Measurements from ENCODE around the gene C1orf141.

The C1orf141 gene

DNA sequence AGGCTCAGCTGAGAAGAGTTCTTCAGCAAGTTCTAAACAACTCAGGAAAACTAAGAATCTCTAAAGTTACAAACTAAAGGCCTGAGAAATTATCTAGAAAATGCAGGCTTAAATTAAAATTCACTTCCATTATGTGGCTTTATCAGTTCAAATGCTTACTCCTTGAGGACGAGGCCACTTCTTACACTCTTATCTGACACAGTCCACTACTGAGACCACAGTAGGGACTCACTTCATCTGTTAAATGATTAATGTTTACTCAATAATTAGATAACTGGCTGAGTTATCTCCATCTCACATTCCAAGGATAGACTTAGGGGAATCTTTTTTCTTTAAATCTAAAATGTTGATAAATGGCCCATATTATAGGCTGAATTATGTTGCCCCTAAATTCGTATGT, 1.6 kb downstream of the C1orf141 start:
- Histone ChIP-seq H3K27me3 (ENCODE audit: insufficient read depth, low read length) (no peaks in the 10 kb centered on the region), H3K23ac (ENCODE audit: low read length) (no peak overlapping the region)
- WGBS (ENCODE audit: extremely low coverage, insufficient coverage, insufficient read length) = no CpG with 5 or more reads among the region's 2 CpGs

DNA sequence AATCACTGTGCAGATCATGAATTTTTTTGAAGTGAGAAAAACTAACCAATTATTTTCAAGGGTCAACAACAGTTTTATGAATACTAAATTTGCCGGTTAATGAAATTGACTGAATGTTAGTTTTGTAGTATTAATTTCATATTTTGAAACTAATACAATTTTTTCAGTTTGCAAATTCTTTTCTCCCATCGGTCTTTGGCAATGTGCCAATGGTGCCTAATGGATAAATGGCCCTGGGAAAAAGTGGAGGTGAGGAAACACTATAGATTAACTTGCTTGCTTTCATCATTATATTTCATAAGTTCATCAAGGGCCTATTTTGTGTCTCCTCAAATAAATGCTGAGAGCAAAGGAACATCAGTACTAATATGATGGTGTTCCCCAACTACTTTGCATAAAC, 4.1 kb downstream of the C1orf141 start:
- no peak overlapping the region for H3K18ac ChIP-seq (ENCODE audit: low read length)
- H2AK5ac ChIP-seq (ENCODE audit: low read length) = no peak overlapping the region
- no peak overlapping the region for H3K4me2 ChIP-seq (ENCODE audit: low read length)
- H2AFZ ChIP-seq (ENCODE audit: insufficient read depth, low read length, poor library complexity) = no peak overlapping the region
- no peak overlapping the region for H3K9ac ChIP-seq (ENCODE audit: low read length)
- H3K23ac ChIP-seq (ENCODE audit: low read length) = no peak overlapping the region
- H3K79me2 ChIP-seq (ENCODE audit: control insufficient read depth, insufficient read depth, low read length, poor library complexity) = no peaks in the 10 kb centered on the region
- H3K27me3 ChIP-seq (ENCODE audit: insufficient read depth, low read length) = no peaks in the 10 kb centered on the region
- no CpG with 5 or more reads among the region's 2 CpGs for WGBS (ENCODE audit: extremely low coverage, insufficient coverage, insufficient read length)
- no peak overlapping the region for H4K12ac ChIP-seq (ENCODE audit: low read depth, low read length)
- no peak for DNase-seq
- no peaks in the 10 kb centered on the region for H3K36me3 ChIP-seq (ENCODE audit: control insufficient read depth in 1 of 2, insufficient read depth in 2 of 2, low read length in 2 of 2)
- H3K27ac ChIP-seq (ENCODE audit: low read depth, low read length) = no peak overlapping the region
- no peak overlapping the region for H3K4ac ChIP-seq (ENCODE audit: low read depth, low read length)
- no peaks in the 10 kb centered on the region for H3K79me1 ChIP-seq (ENCODE audit: low read length)
- H2BK12ac ChIP-seq (ENCODE audit: low read length) = no peak overlapping the region
- H2BK5ac ChIP-seq (ENCODE audit: low read depth, low read length, poor library complexity) = no peak overlapping the region
- no peak overlapping the region for H4K91ac ChIP-seq (ENCODE audit: low read depth, low read length)
- H3K4me1 ChIP-seq (ENCODE audit: control insufficient read depth in 1 of 2, insufficient read depth in 2 of 2, low read length in 2 of 2) = no peaks in the 10 kb centered on the region
- no peak overlapping the region for H3K14ac ChIP-seq (ENCODE audit: low read length)
- H2BK120ac ChIP-seq (ENCODE audit: insufficient read depth, low read length, poor library complexity) = no peak overlapping the region
- no peak overlapping the region for H3K4me3 ChIP-seq (ENCODE audit: low read depth, low read length)
- H4K8ac ChIP-seq (ENCODE audit: low read depth, low read length) = no peak overlapping the region
- no peaks in the 10 kb centered on the region for H3K9me3 ChIP-seq (ENCODE audit: insufficient read depth, low read depth, low read length)

More for the DNA sequence above, 1.6 kb downstream of the C1orf141 start:
- no peak overlapping the region for H2AK5ac ChIP-seq (ENCODE audit: low read length)
- H3K18ac ChIP-seq (ENCODE audit: low read length) = no peak overlapping the region
- no peak overlapping the region for H4K91ac ChIP-seq (ENCODE audit: low read depth, low read length)
- H4K12ac ChIP-seq (ENCODE audit: low read depth, low read length) = no peak overlapping the region
- H2BK5ac ChIP-seq (ENCODE audit: low read depth, low read length, poor library complexity) = no peak overlapping the region
- H3K9me3 ChIP-seq (ENCODE audit: insufficient read depth, low read depth, low read length) = no peaks in the 10 kb centered on the region
- H3K4ac ChIP-seq (ENCODE audit: low read depth, low read length) = no peak overlapping the region
- no peak overlapping the region for H3K14ac ChIP-seq (ENCODE audit: low read length)
- H3K27ac ChIP-seq (ENCODE audit: low read depth, low read length) = no peak overlapping the region
- H3K79me1 ChIP-seq (ENCODE audit: low read length) = no peaks in the 10 kb centered on the region
- no peak overlapping the region for H4K8ac ChIP-seq (ENCODE audit: low read depth, low read length)
- no peak overlapping the region for H3K4me3 ChIP-seq (ENCODE audit: low read depth, low read length)
- H3K79me2 ChIP-seq (ENCODE audit: control insufficient read depth, insufficient read depth, low read length, poor library complexity) = no peaks in the 10 kb centered on the region
- no peak overlapping the region for H3K4me2 ChIP-seq (ENCODE audit: low read length)
- DNase-seq = no peak
- no peak overlapping the region for H3K9ac ChIP-seq (ENCODE audit: low read length)
- no peak overlapping the region for H2BK120ac ChIP-seq (ENCODE audit: insufficient read depth, low read length, poor library complexity)
- no peak overlapping the region for H2BK12ac ChIP-seq (ENCODE audit: low read length)
- H2AFZ ChIP-seq (ENCODE audit: insufficient read depth, low read length, poor library complexity) = no peak overlapping the region
- no peaks in the 10 kb centered on the region for H3K36me3 ChIP-seq (ENCODE audit: control insufficient read depth in 1 of 2, insufficient read depth in 2 of 2, low read length in 2 of 2)
- no peaks in the 10 kb centered on the region for H3K4me1 ChIP-seq (ENCODE audit: control insufficient read depth in 1 of 2, insufficient read depth in 2 of 2, low read length in 2 of 2)

DNA sequence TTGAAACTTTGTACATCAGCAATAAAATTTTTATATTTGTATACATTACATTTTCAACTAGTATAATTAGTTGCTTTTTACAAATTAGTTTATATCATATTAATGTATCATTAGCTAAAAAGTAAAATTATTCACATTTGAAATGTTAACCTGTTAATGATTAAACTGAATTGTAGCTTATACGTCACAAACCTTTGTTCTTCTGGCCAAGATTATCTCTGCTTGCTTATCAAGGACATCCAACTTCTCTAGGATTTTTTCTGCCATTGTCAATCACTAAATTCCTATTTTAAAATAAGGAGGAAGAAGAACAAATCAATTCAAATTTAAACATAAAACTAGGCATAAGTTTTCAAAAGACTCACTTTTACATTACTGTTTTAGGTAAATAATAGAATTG, 7.8 kb downstream of the C1orf141 start:
- no CpG with 5 or more reads among the region's 1 CpG for WGBS (ENCODE audit: extremely low coverage, insufficient coverage, insufficient read length)
- Histone ChIP-seq H2AFZ (ENCODE audit: insufficient read depth, low read length, poor library complexity) (no peak overlapping the region), H4K91ac (ENCODE audit: low read depth, low read length) (no peak overlapping the region), H3K27ac (ENCODE audit: low read depth, low read length) (no peak overlapping the region), H4K12ac (ENCODE audit: low read depth, low read length) (no peak overlapping the region), H3K18ac (ENCODE audit: low read length) (no peak overlapping the region), H2BK5ac (ENCODE audit: low read depth, low read length, poor library complexity) (no peak overlapping the region), H2BK120ac (ENCODE audit: insufficient read depth, low read length, poor library complexity) (no peak overlapping the region), H3K14ac (ENCODE audit: low read length) (no peak overlapping the region), H3K23ac (ENCODE audit: low read length) (no peak overlapping the region), H3K4me3 (ENCODE audit: low read depth, low read length) (no peak overlapping the region), H2BK12ac (ENCODE audit: low read length) (no peak overlapping the region), H3K9me3 (ENCODE audit: insufficient read depth, low read depth, low read length) (no peaks in the 10 kb centered on the region), H4K8ac (ENCODE audit: low read depth, low read length) (no peak overlapping the region), H3K4ac (ENCODE audit: low read depth, low read length) (no peak overlapping the region), H3K9ac (ENCODE audit: low read length) (no peak overlapping the region), H3K4me2 (ENCODE audit: low read length) (no peak overlapping the region), H3K27me3 (ENCODE audit: insufficient read depth, low read length) (no peaks in the 10 kb centered on the region), H3K4me1 (ENCODE audit: control insufficient read depth in 1 of 2, insufficient read depth in 2 of 2, low read length in 2 of 2) (no peaks in the 10 kb centered on the region), H2AK5ac (ENCODE audit: low read length) (no peak overlapping the region), H3K36me3 (ENCODE audit: control insufficient read depth in 1 of 2, insufficient read depth in 2 of 2, low read length in 2 of 2) (no peaks in the 10 kb centered on the region), H3K79me1 (ENCODE audit: low read length) (no peaks in the 10 kb centered on the region), H3K79me2 (ENCODE audit: control insufficient read depth, insufficient read depth, low read length, poor library complexity) (no peaks in the 10 kb centered on the region)
- DNase-seq = no peak

- Histone ChIP-seq H3K4me1 (ENCODE audit: control insufficient read depth in 1 of 2, insufficient read depth in 2 of 2, low read length in 2 of 2) (no peaks in the 10 kb centered on the region), H3K27me3 (ENCODE audit: insufficient read depth, low read length) (no peaks in the 10 kb centered on the region), H2AK5ac (ENCODE audit: low read length) (no peak overlapping the region), H3K27ac (ENCODE audit: low read depth, low read length) (no peak overlapping the region), H2BK120ac (ENCODE audit: insufficient read depth, low read length, poor library complexity) (no peak overlapping the region), H3K36me3 (ENCODE audit: control insufficient read depth in 1 of 2, insufficient read depth in 2 of 2, low read length in 2 of 2) (no peaks in the 10 kb centered on the region), H4K12ac (ENCODE audit: low read depth, low read length) (no peak overlapping the region), H3K79me1 (ENCODE audit: low read length) (no peaks in the 10 kb centered on the region), H3K14ac (ENCODE audit: low read length) (no peak overlapping the region), H3K18ac (ENCODE audit: low read length) (no peak overlapping the region), H3K9ac (ENCODE audit: low read length) (no peak overlapping the region), H3K4me3 (ENCODE audit: low read depth, low read length) (no peak overlapping the region), H3K23ac (ENCODE audit: low read length) (no peak overlapping the region), H3K4me2 (ENCODE audit: low read length) (no peak overlapping the region), H2BK5ac (ENCODE audit: low read depth, low read length, poor library complexity) (no peak overlapping the region), H4K8ac (ENCODE audit: low read depth, low read length) (no peak overlapping the region), H4K91ac (ENCODE audit: low read depth, low read length) (no peak overlapping the region), H3K4ac (ENCODE audit: low read depth, low read length) (no peak overlapping the region), H3K79me2 (ENCODE audit: control insufficient read depth, insufficient read depth, low read length, poor library complexity) (no peaks in the 10 kb centered on the region), H2BK12ac (ENCODE audit: low read length) (no peak overlapping the region), H2AFZ (ENCODE audit: insufficient read depth, low read length, poor library complexity) (no peak overlapping the region), H3K9me3 (ENCODE audit: insufficient read depth, low read depth, low read length) (no peaks in the 10 kb centered on the region)
- no peak for DNase-seq
- WGBS (ENCODE audit: extremely low coverage, insufficient coverage, insufficient read length) = no CpG with 5 or more reads among the region's 5 CpGs
Observed at GRCh38 chr1:67126111-67126746, 8.5 kb downstream of the C1orf141 start.

Data from trophoblast cell (in vitro differentiated cells and primary cell).